Measurements from ENCODE around the gene ATP5MC3. TPM values are rescaled to one million over a fixed set of nuclear protein-coding genes. Genes with fewer than 3 reads are reported as not detected.

The ATP5MC3 gene
- total RNA-seq, 1 experiment from 2014 or later, result 254 TPM

DNA sequence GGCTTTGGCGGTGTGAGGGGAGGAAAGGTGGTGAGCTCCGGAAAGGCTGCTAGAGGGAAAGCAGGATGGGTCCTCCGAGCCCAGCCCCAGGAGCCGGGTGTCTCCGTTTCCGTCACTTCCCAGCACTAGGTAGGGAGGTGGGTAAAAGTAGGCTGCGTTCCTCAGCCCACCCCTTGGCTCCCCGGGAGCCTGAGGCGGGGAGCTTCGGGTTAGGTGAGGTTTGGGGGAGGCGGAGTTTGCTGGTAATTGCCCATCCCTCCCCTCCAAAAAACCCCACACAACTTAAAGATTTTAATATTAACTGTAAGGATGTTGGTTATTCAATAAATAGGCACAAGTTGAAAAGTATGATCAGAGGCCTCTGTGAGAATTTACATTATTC is 13.0 kb downstream of the ATP5MC3 start:
- Histone ChIP-seq H3K9me2 (replicated peaks; ENCODE audit: low read length) (no peaks in the 10 kb centered on the region), H3K27ac (ENCODE audit: low read length) (peak overlapping the region; percentile 53), H3K4me2 (ENCODE audit: low read length) (peak overlapping the region; percentile 89), H3K79me2 (ENCODE audit: low read length) (peaks cover 41% of the 10 kb centered on the region), H3K36me3 (ENCODE audit: low read depth, low read length) (no peaks in the 10 kb centered on the region), H2AFZ (ENCODE audit: low read length) (peak overlapping the region; percentile 84), H3K4me3 (ENCODE audit: low read length) (peak overlapping the region; percentile 81), H3K9me3 (ENCODE audit: low read length) (no peaks in the 10 kb centered on the region), H3K4me1 (ENCODE audit: insufficient read depth, low read length) (peaks cover 14% of the 10 kb centered on the region), H3F3A (ENCODE audit: low read length, unreplicated experiment) (no peaks in the 10 kb centered on the region), H4K20me1 (ENCODE audit: low read length) (no peaks in the 10 kb centered on the region; the same call in 1 of the 2 replicates), H3K9ac (ENCODE audit: low read length) (peak overlapping the region; percentile 86), H3K27me3 (ENCODE audit: low read length) (no peaks in the 10 kb centered on the region)
- TSS peak; percentile 85 for BruUV-seq (replicated peaks)
- POLR2A ChIA-PET (ENCODE audit: unreplicated experiment), result interaction anchor here (0.5 to 1.0 kb wide), 4 partner anchors 11 to 65 kb away, joined by 3 to 19 read pairs (median 4); no protein-coding TSS in a partner anchor
- ATAC-seq, result peak; percentile 16
- intact Hi-C loops (cut with micrococcal nuclease), result loop anchor here (1.0 to 10.0 kb wide), 2 partner anchors 8 to 1204 kb away; partner anchors contain the start of gene SP3
- no peak for DNase-seq
- TF ChIP-seq EZH2phosphoT487 (IDR thresholded peaks at IDR 0.05; ENCODE audit: borderline replicate concordance, low read length) (no peak), EZH2 (IDR thresholded peaks at IDR 0.05; ENCODE audit: low read length, unreplicated experiment) (no peak), CTCF (conservative IDR thresholded peaks at IDR 0.05; ENCODE audit: low read depth, low read length) (no peak)
- CTCF ChIA-PET, result no interaction called here

- H3F3A ChIP-seq (ENCODE audit: low read length, unreplicated experiment), result no peaks in the 10 kb centered on the region
- H3K9me2 ChIP-seq (replicated peaks; ENCODE audit: low read length), result no peaks in the 10 kb centered on the region
- POLR2A ChIA-PET (ENCODE audit: unreplicated experiment), result interaction anchor here (0.5 to 1.0 kb wide), 5 partner anchors 12 to 64 kb away, joined by 3 to 19 read pairs (median 4); no protein-coding TSS in a partner anchor
- TF ChIP-seq EZH2phosphoT487 (IDR thresholded peaks at IDR 0.05; ENCODE audit: borderline replicate concordance, low read length) (no peak), EZH2 (IDR thresholded peaks at IDR 0.05; ENCODE audit: low read length, unreplicated experiment) (no peak), CTCF (conservative IDR thresholded peaks at IDR 0.05; ENCODE audit: low read depth, low read length) (no peak)
- peak within 1 kb of the TSS; percentile 89 for H3K4me2 ChIP-seq (ENCODE audit: low read length)
- H3K9me3 ChIP-seq (ENCODE audit: low read length), result no peaks in the 10 kb centered on the region
- CTCF ChIA-PET, result no interaction called here
- intact Hi-C loops (cut with micrococcal nuclease), result loop anchor here (1.0 to 10.0 kb wide), 2 partner anchors 8 to 1203 kb away; partner anchors contain the start of gene SP3
- peak within 1 kb of the TSS; percentile 81 for H3K4me3 ChIP-seq (ENCODE audit: low read length)
- peak within 1 kb of the TSS; percentile 58 for H3K27ac ChIP-seq (ENCODE audit: low read length)
- no peaks in the 10 kb centered on the region; the same call in 1 of the 2 replicates for H4K20me1 ChIP-seq (ENCODE audit: low read length)
- peak within 1 kb of the TSS; percentile 91 for H3K9ac ChIP-seq (ENCODE audit: low read length)
- peaks cover 45% of the 10 kb centered on the region for H3K79me2 ChIP-seq (ENCODE audit: low read length)
- DNase-seq (peak; percentile 99), ATAC-seq (peak; percentile 91)
- no peaks in the 10 kb centered on the region for H3K36me3 ChIP-seq (ENCODE audit: low read depth, low read length)
- peaks cover 14% of the 10 kb centered on the region for H3K4me1 ChIP-seq (ENCODE audit: insufficient read depth, low read length)
- no peaks in the 10 kb centered on the region for H3K27me3 ChIP-seq (ENCODE audit: low read length)
- H2AFZ ChIP-seq (ENCODE audit: low read length), result peak within 1 kb of the TSS; percentile 91
- BruUV-seq (replicated peaks), result TSS peak; percentile 78
Observed at GRCh38 chr2:175167792-175168563, 13.5 kb downstream of the ATP5MC3 start, which contains the start of gene ATF2. Gene ATF2, minus strand, starts transcription at chr2:175168203. Its CDS starts 31,760 bp downstream, at chr2:175136443.

All from PC-3 (cell line).